Measurements from ENCODE around the gene PLCH2.

- TF ChIP-seq, protein P1, sequence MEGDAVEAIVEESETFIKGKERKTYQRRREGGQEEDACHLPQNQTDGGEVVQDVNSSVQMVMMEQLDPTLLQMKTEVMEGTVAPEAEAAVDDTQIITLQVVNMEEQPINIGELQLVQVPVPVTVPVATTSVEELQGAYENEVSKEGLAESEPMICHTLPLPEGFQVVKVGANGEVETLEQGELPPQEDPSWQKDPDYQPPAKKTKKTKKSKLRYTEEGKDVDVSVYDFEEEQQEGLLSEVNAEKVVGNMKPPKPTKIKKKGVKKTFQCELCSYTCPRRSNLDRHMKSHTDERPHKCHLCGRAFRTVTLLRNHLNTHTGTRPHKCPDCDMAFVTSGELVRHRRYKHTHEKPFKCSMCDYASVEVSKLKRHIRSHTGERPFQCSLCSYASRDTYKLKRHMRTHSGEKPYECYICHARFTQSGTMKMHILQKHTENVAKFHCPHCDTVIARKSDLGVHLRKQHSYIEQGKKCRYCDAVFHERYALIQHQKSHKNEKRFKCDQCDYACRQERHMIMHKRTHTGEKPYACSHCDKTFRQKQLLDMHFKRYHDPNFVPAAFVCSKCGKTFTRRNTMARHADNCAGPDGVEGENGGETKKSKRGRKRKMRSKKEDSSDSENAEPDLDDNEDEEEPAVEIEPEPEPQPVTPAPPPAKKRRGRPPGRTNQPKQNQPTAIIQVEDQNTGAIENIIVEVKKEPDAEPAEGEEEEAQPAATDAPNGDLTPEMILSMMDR (IDR thresholded peaks at IDR 0.05 in 4 of 5, conservative IDR thresholded peaks at IDR 0.05 in 1 of 5) = no peak
- no peak for TF ChIP-seq POLR2A (IDR thresholded peaks at IDR 0.05)
Measured at GRCh38 chr1:2441746-2442145, 34.3 kb upstream of the PLCH2 start.
